Measurements from ENCODE around the gene CD40LG.

CD40LG gene

DNA sequence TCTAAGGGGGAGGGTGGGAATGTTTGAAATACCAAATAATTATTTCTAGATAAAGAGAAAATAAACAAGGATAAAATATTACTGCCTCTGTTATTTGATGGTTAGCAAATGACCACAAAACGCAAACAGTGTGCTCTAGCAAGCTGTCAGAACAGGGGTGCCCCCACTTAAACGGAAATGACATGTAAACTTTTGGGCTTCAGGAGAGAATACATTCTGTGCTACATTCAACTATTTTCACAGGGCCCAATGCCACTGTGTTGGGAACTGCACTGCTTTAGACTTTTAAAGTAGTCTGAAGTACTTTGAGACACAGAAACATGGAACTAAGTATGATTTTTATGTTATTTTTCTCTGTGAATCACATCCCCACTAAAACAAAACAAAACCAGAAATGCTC lies 14.1 kb downstream of the CD40LG start:
- H3K36me3 ChIP-seq (replicated peaks), result no peaks in the 10 kb centered on the region
- DNase-seq (ENCODE audit: low spot score in 2 of 2), result no peak
- H3K4me3 ChIP-seq, result no peak overlapping the region
- in situ Hi-C loops (cut with MboI; ENCODE audit: low sequenced_read_pairs), result no loop called here
- no peaks in the 10 kb centered on the region for H3K27me3 ChIP-seq (ENCODE audit: low read depth)
- peaks cover 5% of the 10 kb centered on the region; the same call in 1 of the 2 replicates for H3K9me3 ChIP-seq
- H3K4me1 ChIP-seq, result no peaks in the 10 kb centered on the region

DNA sequence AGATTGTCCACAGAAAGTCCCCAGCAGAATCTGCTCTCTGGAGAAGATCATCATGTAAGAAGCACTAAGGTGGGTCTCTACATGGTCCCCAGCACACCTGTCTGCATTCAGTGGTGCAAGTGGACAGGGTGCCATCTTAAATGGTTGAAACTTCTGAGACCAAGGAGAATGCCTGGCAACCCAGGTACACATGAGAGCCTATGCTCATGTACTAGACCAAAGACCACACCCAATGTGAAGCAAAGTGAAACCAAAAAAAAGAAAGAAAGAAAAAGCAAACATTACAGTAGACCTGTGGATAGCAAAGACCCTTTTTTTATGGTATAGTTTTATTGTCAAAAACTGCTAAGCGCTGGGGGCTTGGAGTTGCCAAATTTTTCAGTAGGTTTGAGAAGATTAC lies 15.0 kb downstream of the CD40LG start:
- H3K36me3 ChIP-seq (replicated peaks), result no peaks in the 10 kb centered on the region
- no peaks in the 10 kb centered on the region for H3K4me1 ChIP-seq
- DNase-seq (ENCODE audit: low spot score in 2 of 2), result no peak
- H3K9me3 ChIP-seq, result peaks cover 5% of the 10 kb centered on the region; the same call in 1 of the 2 replicates
- H3K27me3 ChIP-seq (ENCODE audit: low read depth), result no peaks in the 10 kb centered on the region
- H3K4me3 ChIP-seq, result no peak overlapping the region
- in situ Hi-C loops (cut with MboI; ENCODE audit: low sequenced_read_pairs), result no loop called here

DNA sequence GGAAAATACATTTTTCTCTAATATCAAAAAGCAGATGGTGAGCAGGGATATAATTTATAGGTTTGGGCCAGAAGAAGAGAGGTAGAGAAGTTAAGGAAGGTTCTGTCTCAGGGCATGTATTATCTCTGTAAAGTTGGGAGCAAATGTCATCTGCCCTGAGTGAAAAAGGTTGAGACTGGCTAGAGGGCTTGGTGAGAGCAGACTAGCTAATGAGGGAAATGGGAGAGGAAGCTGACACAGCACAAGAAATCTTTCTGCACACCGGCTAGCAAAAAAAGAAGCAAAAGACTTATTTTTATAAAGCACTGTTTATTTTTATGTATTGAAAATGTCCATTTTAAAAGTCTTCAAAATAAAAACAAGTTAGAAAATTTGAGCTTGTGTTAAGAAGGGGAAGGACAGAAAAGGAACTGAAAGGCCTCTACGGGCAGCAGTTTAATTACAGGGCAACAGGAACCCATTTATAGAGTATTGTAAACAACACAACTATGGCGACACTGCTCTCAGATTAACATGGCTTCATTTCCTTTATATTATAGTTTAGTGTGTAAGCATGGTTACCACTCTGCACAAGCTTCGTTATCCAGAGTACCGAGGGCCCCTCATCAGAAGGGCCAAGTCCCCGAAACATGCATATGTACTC lies 17.4 kb downstream of the CD40LG start:
- Histone ChIP-seq H3K27me3 (ENCODE audit: low read depth) (no peaks in the 10 kb centered on the region), H3K4me1 (no peaks in the 10 kb centered on the region), H3K4me3 (no peak overlapping the region), H3K9me3 (peaks cover 5% of the 10 kb centered on the region; the same call in 1 of the 2 replicates), H3K36me3 (replicated peaks) (no peaks in the 10 kb centered on the region)
- no peak for DNase-seq (ENCODE audit: low spot score in 2 of 2)
- in situ Hi-C loops (cut with MboI; ENCODE audit: low sequenced_read_pairs), result no loop called here

DNA sequence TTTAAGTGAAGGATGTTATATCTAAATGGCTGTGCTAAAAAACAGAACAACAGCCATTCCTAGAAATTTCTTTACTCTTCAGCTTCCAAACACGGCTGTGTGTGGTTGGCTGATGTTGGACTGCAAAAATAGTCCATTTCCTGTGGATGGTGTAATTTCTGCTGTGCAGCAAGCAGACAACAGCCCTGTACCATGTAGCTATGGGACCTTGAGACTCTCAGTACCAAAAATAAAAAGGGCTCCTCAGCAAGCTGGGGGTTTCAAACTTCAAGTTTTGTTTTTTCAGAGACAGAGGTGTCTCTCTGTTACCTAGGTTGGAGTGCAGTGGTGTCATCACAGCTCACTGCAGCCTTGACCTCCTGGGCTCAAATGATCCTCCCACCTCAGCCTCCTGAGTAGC lies 18.1 kb downstream of the CD40LG start:
- Histone ChIP-seq H3K4me3 (no peak overlapping the region), H3K9me3 (peaks cover 5% of the 10 kb centered on the region; the same call in 1 of the 2 replicates), H3K36me3 (replicated peaks) (no peaks in the 10 kb centered on the region), H3K4me1 (no peaks in the 10 kb centered on the region), H3K27me3 (ENCODE audit: low read depth) (no peaks in the 10 kb centered on the region)
- in situ Hi-C loops (cut with MboI; ENCODE audit: low sequenced_read_pairs), result no loop called here
- DNase-seq (ENCODE audit: low spot score in 2 of 2), result no peak

DNA sequence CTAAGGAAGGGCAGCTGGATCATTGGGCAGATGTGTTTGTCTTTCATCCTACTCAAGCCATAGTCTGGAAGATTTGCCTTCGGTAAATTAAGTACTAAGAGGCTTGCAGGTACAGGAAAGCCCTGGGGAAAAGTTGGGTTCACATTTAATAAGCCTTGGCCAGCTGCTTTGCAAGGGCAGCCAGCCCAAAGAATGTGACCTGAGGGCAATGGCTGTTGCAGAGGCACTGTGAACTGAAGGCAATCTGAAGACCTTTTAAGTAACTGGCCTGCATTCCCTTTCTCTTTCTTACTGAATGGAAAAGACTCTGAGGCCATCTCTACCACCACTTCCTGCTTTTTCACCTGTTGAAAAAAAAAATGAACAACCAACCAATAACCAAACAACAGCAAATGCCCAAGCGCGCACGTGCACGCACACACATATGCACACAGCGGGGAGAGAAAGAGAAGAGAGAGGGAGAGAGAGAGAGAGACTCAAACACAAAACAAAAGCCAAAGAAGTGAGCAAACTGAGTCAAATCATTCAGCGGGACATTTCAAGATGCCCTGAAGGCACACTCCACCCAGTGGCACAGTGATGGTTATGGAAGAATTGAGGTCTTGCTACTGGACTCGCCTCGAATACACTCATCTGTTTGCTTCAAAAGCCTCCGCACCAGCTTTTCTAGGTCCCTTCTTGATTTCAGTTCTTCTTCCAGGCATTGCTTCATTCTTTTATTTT lies 19.6 kb downstream of the CD40LG start:
- Histone ChIP-seq H3K9me3 (peaks cover 5% of the 10 kb centered on the region; the same call in 1 of the 2 replicates), H3K36me3 (replicated peaks) (no peaks in the 10 kb centered on the region), H3K4me1 (no peaks in the 10 kb centered on the region), H3K4me3 (no peak overlapping the region), H3K27me3 (ENCODE audit: low read depth) (no peaks in the 10 kb centered on the region)
- in situ Hi-C loops (cut with MboI; ENCODE audit: low sequenced_read_pairs), result no loop called here
- no peak for DNase-seq (ENCODE audit: low spot score in 2 of 2)

DNA sequence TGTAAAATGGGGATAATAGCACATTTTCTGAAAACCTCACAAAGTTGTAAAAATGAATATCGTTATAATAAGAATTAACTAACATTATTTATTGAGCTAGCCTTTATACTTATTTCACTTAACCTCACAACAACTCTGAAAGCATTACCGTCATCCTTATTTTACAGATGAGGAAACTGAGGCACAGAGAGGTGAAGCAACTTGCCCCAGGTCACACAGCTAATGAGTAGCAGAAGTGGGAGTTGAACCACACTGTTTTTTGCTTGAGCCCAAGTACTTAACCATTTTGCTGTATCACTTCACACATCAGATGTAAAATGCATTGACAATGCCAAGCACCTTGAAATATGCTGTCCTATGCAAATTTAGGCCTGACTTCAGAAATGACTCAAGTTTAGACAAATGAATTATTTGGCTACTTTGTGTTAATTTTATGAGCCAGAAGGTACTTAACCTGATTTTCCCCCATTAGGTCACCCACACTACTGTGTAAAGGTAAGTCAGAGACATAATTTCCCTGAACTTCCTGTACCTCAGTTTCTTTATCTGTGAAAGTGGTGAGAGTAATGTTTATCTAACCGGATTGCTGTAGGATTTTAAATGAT lies 23.1 kb downstream of the CD40LG start:
- DNase-seq (ENCODE audit: low spot score in 2 of 2), result no peak
- Histone ChIP-seq H3K27me3 (ENCODE audit: low read depth) (no peaks in the 10 kb centered on the region), H3K36me3 (replicated peaks) (no peaks in the 10 kb centered on the region), H3K9me3 (no peaks in the 10 kb centered on the region), H3K4me1 (peaks cover 3% of the 10 kb centered on the region; the same call in 1 of the 2 replicates), H3K4me3 (no peak overlapping the region)
- in situ Hi-C loops (cut with MboI; ENCODE audit: low sequenced_read_pairs), result no loop called here

DNA sequence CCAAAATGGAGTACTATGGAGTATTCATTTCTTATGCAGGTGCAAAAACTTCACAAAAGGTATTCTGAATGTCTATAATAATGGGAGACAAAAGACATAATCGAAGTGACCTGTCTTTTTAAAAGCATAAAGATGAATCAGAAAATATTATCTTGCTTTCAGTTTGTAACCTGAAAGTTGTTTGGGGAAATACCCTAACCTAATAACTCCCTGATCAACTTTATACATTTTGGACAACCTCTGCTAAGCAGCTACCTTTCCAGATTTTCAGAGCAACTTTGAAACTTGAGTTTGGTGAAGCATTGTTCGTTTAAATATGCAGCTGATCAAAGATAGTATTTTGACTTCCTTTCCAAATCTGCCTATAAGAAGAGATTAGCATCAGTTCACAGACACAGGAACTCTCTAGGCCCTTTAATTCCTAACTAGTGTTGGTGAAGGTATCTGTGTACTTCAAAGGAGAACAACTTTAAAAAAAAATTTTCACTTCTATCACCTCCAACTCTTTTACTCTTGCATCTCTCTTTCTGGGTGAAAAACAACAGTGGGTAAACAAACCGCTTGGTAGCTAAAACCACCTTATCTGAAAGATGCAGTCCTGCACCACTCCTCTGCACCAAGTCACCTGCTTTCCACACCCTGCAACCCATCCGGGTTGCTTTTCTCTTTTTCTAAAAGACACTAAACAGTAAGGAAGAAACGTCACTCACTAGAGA lies 26.5 kb downstream of the CD40LG start:
- DNase-seq (ENCODE audit: low spot score in 2 of 2), result no peak
- no peaks in the 10 kb centered on the region for H3K36me3 ChIP-seq (replicated peaks)
- H3K9me3 ChIP-seq, result no peaks in the 10 kb centered on the region
- H3K27me3 ChIP-seq (ENCODE audit: low read depth), result no peaks in the 10 kb centered on the region
- in situ Hi-C loops (cut with MboI; ENCODE audit: low sequenced_read_pairs), result no loop called here
- H3K4me1 ChIP-seq, result peaks cover 36% of the 10 kb centered on the region
- no peak overlapping the region for H3K4me3 ChIP-seq

DNA sequence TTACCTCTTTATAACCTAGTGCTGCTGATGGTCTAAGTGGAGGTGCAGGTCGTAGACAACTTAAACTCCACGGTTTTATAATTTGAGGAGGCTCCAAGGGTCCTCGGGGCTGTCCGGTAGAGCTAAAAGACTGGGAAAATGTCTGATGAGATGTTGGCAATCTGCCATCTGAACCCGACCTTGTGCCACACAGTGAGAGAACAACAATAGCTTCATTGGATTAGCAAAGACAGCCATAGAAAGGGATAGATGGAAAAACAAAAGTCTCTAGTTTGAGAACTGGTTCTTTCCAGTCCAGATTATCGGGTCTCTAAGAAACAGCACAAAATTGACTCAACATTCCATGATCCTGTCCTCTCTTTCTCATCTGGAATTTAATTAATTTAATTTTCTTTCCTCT lies 31.6 kb downstream of the CD40LG start:
- Histone ChIP-seq H3K36me3 (replicated peaks) (no peaks in the 10 kb centered on the region), H3K9me3 (no peaks in the 10 kb centered on the region), H3K4me1 (peaks cover 51% of the 10 kb centered on the region), H3K27me3 (ENCODE audit: low read depth) (no peaks in the 10 kb centered on the region), H3K4me3 (peak overlapping the region; percentile 14)
- DNase-seq (ENCODE audit: low spot score in 2 of 2), result peak; percentile 88 to 97
- in situ Hi-C loops (cut with MboI; ENCODE audit: low sequenced_read_pairs), result loop anchor here (25.0 kb wide), 2 partner anchors 467 to 642 kb away; no protein-coding TSS in a partner anchor

DNA sequence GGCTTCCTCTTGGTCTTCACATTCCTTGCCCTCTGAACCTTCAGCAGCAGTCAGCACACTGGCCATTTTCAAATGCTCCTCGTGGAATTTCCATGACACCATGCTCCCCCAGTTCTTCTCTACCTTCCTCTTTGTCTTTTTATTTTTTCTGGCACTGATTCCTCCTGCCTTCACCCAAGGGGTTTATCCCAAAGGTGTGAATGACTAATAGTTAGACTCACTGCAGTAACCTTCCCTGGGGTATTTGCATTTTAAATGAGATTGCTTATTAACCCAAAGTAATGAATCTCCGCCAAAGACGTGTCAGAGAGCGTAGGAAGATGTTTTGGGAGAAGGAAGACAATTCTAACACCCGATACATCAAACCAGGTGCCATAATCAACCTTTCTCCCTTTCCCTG lies 36.2 kb downstream of the CD40LG start:
- no peak for DNase-seq (ENCODE audit: low spot score in 2 of 2)
- Histone ChIP-seq H3K4me3 (no peak overlapping the region), H3K36me3 (replicated peaks) (no peaks in the 10 kb centered on the region), H3K9me3 (no peaks in the 10 kb centered on the region), H3K27me3 (ENCODE audit: low read depth) (no peaks in the 10 kb centered on the region), H3K4me1 (peaks cover 18% of the 10 kb centered on the region)
- in situ Hi-C loops (cut with MboI; ENCODE audit: low sequenced_read_pairs), result loop anchor here (25.0 kb wide), 2 partner anchors 472 to 647 kb away; no protein-coding TSS in a partner anchor

DNA sequence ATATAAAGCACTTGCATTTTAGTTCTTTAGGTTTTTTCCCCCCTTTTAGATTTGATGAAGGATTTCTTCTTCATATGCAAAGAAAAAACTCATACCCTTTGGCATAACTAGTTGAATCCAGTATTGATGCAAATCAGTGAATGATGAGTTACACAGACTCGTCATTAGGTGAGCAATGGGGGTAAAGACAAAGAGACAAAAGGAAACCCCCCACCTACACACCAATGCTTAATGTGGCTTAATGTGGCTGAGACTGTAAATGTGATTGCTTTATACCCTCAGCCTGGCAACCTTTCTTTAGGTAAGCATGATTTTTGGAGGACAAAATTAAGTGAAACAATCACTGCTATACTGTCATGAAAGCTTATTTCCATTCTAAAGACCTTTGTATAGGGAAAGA lies 39.5 kb downstream of the CD40LG start:
- H3K4me3 ChIP-seq, result no peak overlapping the region
- no peaks in the 10 kb centered on the region for H3K9me3 ChIP-seq

DNA sequence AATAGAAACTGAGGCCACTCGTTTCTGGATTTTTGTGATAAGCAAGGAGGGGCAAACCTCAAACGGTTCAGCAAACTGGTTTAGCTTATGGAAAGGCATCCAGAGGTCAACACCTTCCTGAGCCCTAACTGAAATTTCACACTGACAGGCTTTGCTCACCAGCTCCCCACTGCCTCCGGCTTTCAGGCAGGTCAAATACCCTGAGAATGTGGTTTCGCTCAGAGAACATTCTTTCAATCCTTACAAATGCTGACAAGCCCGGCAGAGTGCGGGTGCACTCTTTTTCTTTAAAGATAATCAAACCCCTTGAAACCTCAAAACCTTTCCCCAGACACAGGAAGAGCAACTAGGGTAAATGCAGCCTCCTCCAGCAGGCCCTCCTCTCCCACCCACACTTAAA lies 41.5 kb downstream of the CD40LG start:
- in situ Hi-C loops (cut with MboI; ENCODE audit: low sequenced_read_pairs), result loop anchor here (25.0 kb wide), 2 partner anchors 477 to 652 kb away; no protein-coding TSS in a partner anchor
- no peak overlapping the region for H3K4me3 ChIP-seq
- no peaks in the 10 kb centered on the region for H3K36me3 ChIP-seq (replicated peaks)
- H3K27me3 ChIP-seq (ENCODE audit: low read depth), result no peaks in the 10 kb centered on the region
- DNase-seq (ENCODE audit: low spot score in 2 of 2), result no peak
- peaks cover 1% of the 10 kb centered on the region; the same call in 1 of the 2 replicates for H3K4me1 ChIP-seq
- no peaks in the 10 kb centered on the region for H3K9me3 ChIP-seq

More for the DNA sequence above, 39.5 kb downstream of the CD40LG start:
- in situ Hi-C loops (cut with MboI; ENCODE audit: low sequenced_read_pairs), result loop anchor here (25.0 kb wide), 2 partner anchors 475 to 650 kb away; no protein-coding TSS in a partner anchor
- no peak for DNase-seq (ENCODE audit: low spot score in 2 of 2)
- Histone ChIP-seq H3K27me3 (ENCODE audit: low read depth) (no peaks in the 10 kb centered on the region), H3K36me3 (replicated peaks) (no peaks in the 10 kb centered on the region), H3K4me1 (peaks cover 1% of the 10 kb centered on the region; the same call in 1 of the 2 replicates)

DNA sequence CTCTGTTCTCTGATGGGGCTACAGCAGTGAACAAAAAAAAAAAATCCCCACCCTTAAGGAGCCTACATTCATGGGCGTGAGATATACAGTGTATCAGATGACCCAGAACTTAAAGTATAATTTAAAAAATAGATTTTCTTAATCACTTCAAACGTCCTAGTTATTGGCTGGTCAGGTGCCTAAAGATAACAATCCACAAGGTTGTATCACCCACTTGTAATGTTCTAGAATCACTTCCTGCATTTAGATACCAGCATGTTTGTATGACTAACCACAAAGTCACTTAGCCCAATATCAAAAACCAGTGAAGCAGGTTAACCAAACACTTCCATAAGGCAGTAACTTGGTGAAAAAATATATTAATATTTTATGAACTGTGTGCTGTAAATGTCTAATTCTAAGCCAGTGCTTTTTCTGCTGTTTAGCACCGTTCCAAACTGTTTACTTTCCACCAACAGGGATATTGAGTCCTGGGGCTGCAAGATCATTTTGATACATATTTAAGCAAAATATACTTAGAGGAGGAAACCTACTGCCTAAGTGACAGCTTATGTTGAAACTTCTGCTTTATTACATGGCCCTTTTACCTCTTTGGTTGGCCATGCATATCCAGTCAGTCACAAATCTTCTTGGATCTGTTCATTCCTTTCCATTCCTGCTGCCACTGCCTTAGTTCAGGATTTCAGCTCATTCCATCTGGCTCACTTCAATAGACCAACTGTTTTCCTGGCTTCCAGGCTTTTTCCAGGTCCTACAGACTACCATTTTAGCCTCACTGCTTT lies 43.3 kb downstream of the CD40LG start:
- peaks cover 4% of the 10 kb centered on the region; the same call in 1 of the 2 replicates for H3K4me1 ChIP-seq
- no peaks in the 10 kb centered on the region for H3K9me3 ChIP-seq
- no peaks in the 10 kb centered on the region for H3K36me3 ChIP-seq (replicated peaks)
- H3K27me3 ChIP-seq (ENCODE audit: low read depth), result no peaks in the 10 kb centered on the region
- in situ Hi-C loops (cut with MboI; ENCODE audit: low sequenced_read_pairs), result loop anchor here (25.0 kb wide), 2 partner anchors 479 to 654 kb away; no protein-coding TSS in a partner anchor
- no peak for DNase-seq (ENCODE audit: low spot score in 2 of 2)
- H3K4me3 ChIP-seq, result no peak overlapping the region

DNA sequence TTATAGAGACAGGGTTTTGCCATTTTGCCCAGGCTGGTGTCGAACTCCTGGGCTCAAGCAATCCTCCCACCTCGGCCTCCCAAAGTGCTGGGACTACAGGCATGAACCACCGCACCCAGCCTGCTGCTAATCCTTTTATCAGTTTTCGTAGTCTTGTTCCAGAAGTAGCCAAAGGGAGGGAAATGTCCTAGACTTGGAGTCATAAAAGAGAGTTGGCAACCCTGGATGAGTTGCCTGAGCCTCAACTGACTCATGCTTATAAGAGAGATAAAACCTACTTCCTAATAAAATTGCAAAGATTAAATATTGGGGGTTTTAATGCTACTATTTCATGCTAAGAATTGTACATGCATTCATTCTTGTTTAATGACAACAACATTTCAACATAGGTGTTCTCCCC lies 44.3 kb downstream of the CD40LG start:
- DNase-seq (ENCODE audit: low spot score in 2 of 2), result no peak
- Histone ChIP-seq H3K4me3 (no peak overlapping the region), H3K27me3 (ENCODE audit: low read depth) (no peaks in the 10 kb centered on the region), H3K9me3 (no peaks in the 10 kb centered on the region), H3K36me3 (replicated peaks) (no peaks in the 10 kb centered on the region), H3K4me1 (peaks cover 4% of the 10 kb centered on the region; the same call in 1 of the 2 replicates)
- in situ Hi-C loops (cut with MboI; ENCODE audit: low sequenced_read_pairs), result loop anchor here (25.0 kb wide), 2 partner anchors 480 to 655 kb away; no protein-coding TSS in a partner anchor
